PFSK-1 (cell line): ENCODE data around the gene COX8C.

ENCODE experiments used
- SIN3A ChIP-seq: IDR thresholded peaks from 2 replicates; pipeline ENCODE4 v1.6.1; 2012; ENCODE audit warnings: mild to moderate bottlenecking, low read length, moderate library complexity, borderline replicate concordance; ENCODE audit not compliant: insufficient read depth
- TAF1 ChIP-seq: IDR thresholded peaks from 2 replicates; pipeline ENCODE4 v1.6.1; 2012; ENCODE audit warnings: low read length, control low read depth, borderline replicate concordance; ENCODE audit not compliant: insufficient read depth
- TF ChIP-seq, protein P1 (sequence below), 2 experiments: IDR thresholded peaks; 2 replicates each; pipeline versions ENCODE4 v1.6.1 to v1.8.0; 2011 to 2012; ENCODE audit warnings: low read depth in 2 of 2, low read length in 2 of 2, control low read depth in 1 of 2, inconsistent platforms in 1 of 2, mild to moderate bottlenecking in 1 of 2, moderate library complexity in 1 of 2; ENCODE audit not compliant: insufficient read depth in 1 of 2

DNA sequence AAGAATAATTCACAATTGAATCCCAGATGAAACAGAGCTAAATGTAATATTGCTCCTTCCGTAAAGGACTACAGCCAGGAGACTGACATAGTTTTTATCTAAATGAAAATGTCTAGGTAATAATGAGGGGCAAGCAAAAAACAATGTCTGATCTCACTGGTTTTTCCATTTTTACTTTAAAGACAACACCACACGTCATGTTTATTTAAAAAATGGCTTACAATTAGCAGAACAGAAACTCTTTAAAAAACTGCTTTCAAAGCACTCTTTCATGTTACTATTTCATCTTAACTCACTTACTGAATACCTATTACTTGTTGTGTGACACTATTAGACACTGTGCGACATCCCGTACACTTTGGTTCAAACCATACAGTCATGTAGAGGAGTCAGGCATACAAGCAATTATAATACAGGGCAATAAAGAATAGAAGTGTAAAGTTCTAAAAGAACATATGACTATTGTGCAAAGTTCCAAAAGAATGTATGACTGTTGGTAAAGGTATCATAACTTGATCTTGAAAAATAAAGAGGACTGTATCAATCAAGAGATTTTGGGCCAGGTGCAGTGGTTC is 23.3 kb upstream of the COX8C start:
- TF ChIP-seq SIN3A (no peak), TAF1 (no peak)
- TF ChIP-seq, protein P1, sequence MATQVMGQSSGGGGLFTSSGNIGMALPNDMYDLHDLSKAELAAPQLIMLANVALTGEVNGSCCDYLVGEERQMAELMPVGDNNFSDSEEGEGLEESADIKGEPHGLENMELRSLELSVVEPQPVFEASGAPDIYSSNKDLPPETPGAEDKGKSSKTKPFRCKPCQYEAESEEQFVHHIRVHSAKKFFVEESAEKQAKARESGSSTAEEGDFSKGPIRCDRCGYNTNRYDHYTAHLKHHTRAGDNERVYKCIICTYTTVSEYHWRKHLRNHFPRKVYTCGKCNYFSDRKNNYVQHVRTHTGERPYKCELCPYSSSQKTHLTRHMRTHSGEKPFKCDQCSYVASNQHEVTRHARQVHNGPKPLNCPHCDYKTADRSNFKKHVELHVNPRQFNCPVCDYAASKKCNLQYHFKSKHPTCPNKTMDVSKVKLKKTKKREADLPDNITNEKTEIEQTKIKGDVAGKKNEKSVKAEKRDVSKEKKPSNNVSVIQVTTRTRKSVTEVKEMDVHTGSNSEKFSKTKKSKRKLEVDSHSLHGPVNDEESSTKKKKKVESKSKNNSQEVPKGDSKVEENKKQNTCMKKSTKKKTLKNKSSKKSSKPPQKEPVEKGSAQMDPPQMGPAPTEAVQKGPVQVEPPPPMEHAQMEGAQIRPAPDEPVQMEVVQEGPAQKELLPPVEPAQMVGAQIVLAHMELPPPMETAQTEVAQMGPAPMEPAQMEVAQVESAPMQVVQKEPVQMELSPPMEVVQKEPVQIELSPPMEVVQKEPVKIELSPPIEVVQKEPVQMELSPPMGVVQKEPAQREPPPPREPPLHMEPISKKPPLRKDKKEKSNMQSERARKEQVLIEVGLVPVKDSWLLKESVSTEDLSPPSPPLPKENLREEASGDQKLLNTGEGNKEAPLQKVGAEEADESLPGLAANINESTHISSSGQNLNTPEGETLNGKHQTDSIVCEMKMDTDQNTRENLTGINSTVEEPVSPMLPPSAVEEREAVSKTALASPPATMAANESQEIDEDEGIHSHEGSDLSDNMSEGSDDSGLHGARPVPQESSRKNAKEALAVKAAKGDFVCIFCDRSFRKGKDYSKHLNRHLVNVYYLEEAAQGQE (IDR thresholded peaks at IDR 0.05; ENCODE audit: insufficient read depth in 1 of 2, low read depth in 2 of 2, low read length in 2 of 2), result no peak
